K562 (cell line): Measurements from ENCODE around the gene RNF212B. TPM values are rescaled to one million over a fixed set of nuclear protein-coding genes. Genes with fewer than 3 reads are reported as not detected.

Experiments
- MEF2D ChIP-seq: conservative IDR thresholded peaks from 2 replicates; pipeline ENCODE4 v1.6.1; 2016; ENCODE audit warnings: low read depth, missing genetic modification characterization, missing compliant biosample characterization
- NRF1 ChIP-seq, 2 experiments: fragments of 450-650 bp; IDR thresholded peaks in 1 of 2; conservative IDR thresholded peaks in 1 of 2; 2 replicates each; pipeline ENCODE4 v1.6.1; 2014; ENCODE audit warnings: mild to moderate bottlenecking in 2 of 2
- POLR2H ChIP-seq: IDR thresholded peaks from 2 replicates; pipeline ENCODE4 v1.6.1; 2016; ENCODE audit warnings: missing genetic modification characterization, low read depth, mild to moderate bottlenecking, control low read depth, missing compliant biosample characterization, moderate library complexity
- TFAM ChIP-seq: fragments of 250-450 bp; sonication (Bioruptor Pico); conservative IDR thresholded peaks from 2 replicates; pipeline ENCODE4 v1.5.0; 2021; ENCODE audit warnings: mild to moderate bottlenecking, moderate library complexity
- ZBTB1 ChIP-seq: sonication (generic); formaldehyde crosslinking; IDR thresholded peaks from 2 replicates; pipeline ENCODE4 v1.8.1; 2023; ENCODE audit warnings: missing genetic modification reagents, low read depth, mild to moderate bottlenecking, borderline replicate concordance
- ZNF175 ChIP-seq: fragments of 200-800 bp; sonication (Bioruptor generic); IDR thresholded peaks from 2 replicates; pipeline ENCODE4 v1.6.1; 2016; ENCODE audit warnings: low read depth, mild to moderate bottlenecking, missing genetic modification characterization, missing compliant biosample characterization
- ZNF76 ChIP-seq: fragments of 250-450 bp; sonication (Bioruptor Pico); IDR thresholded peaks from 2 replicates; pipeline ENCODE4 v1.4.0; 2020; ENCODE audit warnings: mild to moderate bottlenecking, moderate library complexity, borderline replicate concordance
- polyA plus RNA-seq, 8 experiments: library from polyadenylated mRNA; depleted of rRNA in 4 of 8; stranded (reverse) in 5 of 8; unstranded in 3 of 8; fragments of >200 nt; fragmentation: Nextera tagmentation in 2 of 8; fragmentation: Illumina TruSeq in 1 of 8; extraction: Ambion mirVana in 2 of 8; extraction: Trizol in 1 of 8; gene quantifications; 2 replicates each; pipeline versions ENCODE4 v1.2.1 to v1.2.3, GENCODE V29; 2011 to 2014; ENCODE audit warnings: inconsistent platforms in 1 of 8, missing spikeins in 1 of 8
- total RNA-seq, 7 experiments: library from RNA; depleted of rRNA in 6 of 7; stranded (reverse); fragments of >200 nt in 6 of 7; fragmentation: Illumina TruSeq in 2 of 7; extraction: Trizol in 2 of 7; gene quantifications; 2 replicates each; pipeline versions ENCODE4 v1.2.1 to v1.2.3, GENCODE V29; 2011 to 2021; ENCODE audit warnings: low replicate concordance in 1 of 7
- TF ChIP-seq, protein P1 (sequence below): IDR thresholded peaks from 2 replicates; pipeline ENCODE4 v1.6.1; 2016; ENCODE audit warnings: missing genetic modification characterization, missing compliant biosample characterization
- TF ChIP-seq, protein P2 (sequence below): sonication (generic); formaldehyde crosslinking; IDR thresholded peaks from 2 replicates; pipeline ENCODE4 v1.8.1; 2023; ENCODE audit warnings: mild to moderate bottlenecking, missing genetic modification reagents
- TF ChIP-seq, protein P3 (sequence below): fragments of 450-650 bp; formaldehyde crosslinking; conservative IDR thresholded peaks from 2 replicates; pipeline ENCODE4 v1.4.0; 2022; ENCODE audit warnings: mild to moderate bottlenecking, missing genetic modification characterization
- TF ChIP-seq, protein P4 (sequence below), 2 experiments: fragments of 450-650 bp in 1 of 2; sonication (generic) in 1 of 2; formaldehyde crosslinking in 1 of 2; IDR thresholded peaks; 2 replicates each; pipeline versions ENCODE4 v1.7.1 to v1.9.0; 2016 to 2022; ENCODE audit warnings: inconsistent platforms in 1 of 2, mild to moderate bottlenecking in 1 of 2, missing genetic modification reagents in 1 of 2

Gene RNF212B
- total and polyA plus RNA-seq, 9 of the 15 experiments (the other 6 are each of a cell fraction or from before 2014, with no cell fraction given), result 0.15 to 0.43 (median 0.27) TPM; not detected in 3

DNA sequence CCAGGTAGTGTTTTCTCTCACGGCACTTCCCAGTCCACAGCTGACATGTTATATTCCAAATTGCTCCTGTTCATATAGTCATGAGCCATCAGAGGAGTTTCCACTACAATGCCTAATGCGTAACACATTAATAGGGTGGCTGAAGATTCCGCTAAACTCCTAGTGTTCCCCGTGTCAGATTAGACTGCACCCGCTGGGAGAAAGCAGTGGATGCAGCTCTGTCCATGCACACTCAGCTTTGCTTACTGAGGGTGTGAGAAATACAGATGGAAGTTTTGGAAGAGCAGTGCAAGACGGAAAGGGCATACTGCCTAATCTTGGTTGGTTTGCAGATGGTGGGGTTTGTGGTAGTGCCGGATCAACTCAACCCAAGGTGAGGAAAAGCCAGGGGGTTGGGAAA, 59.4 kb downstream of the RNF212B start (continued):
- no peak for TF ChIP-seq ZNF175 (CRISPR knock-in tag)
- no peak for TF ChIP-seq MEF2D (tag)
- TF ChIP-seq NRF1 (conservative IDR thresholded peaks at IDR 0.05 in 1 of 2, IDR thresholded peaks at IDR 0.05 in 1 of 2), result no peak
- TF ChIP-seq TFAM (CRISPR knock-in tag), result no peak
- no peak for TF ChIP-seq ZNF76 (CRISPR knock-in tag)
- TF ChIP-seq, protein P1, sequence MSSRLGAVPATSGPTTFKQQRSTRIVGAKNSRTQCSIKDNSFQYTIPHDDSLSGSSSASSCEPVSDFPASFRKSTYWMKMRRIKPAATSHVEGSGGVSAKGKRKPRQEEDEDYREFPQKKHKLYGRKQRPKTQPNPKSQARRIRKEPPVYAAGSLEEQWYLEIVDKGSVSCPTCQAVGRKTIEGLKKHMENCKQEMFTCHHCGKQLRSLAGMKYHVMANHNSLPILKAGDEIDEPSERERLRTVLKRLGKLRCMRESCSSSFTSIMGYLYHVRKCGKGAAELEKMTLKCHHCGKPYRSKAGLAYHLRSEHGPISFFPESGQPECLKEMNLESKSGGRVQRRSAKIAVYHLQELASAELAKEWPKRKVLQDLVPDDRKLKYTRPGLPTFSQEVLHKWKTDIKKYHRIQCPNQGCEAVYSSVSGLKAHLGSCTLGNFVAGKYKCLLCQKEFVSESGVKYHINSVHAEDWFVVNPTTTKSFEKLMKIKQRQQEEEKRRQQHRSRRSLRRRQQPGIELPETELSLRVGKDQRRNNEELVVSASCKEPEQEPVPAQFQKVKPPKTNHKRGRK, result no peak
- TF ChIP-seq, protein P2, sequence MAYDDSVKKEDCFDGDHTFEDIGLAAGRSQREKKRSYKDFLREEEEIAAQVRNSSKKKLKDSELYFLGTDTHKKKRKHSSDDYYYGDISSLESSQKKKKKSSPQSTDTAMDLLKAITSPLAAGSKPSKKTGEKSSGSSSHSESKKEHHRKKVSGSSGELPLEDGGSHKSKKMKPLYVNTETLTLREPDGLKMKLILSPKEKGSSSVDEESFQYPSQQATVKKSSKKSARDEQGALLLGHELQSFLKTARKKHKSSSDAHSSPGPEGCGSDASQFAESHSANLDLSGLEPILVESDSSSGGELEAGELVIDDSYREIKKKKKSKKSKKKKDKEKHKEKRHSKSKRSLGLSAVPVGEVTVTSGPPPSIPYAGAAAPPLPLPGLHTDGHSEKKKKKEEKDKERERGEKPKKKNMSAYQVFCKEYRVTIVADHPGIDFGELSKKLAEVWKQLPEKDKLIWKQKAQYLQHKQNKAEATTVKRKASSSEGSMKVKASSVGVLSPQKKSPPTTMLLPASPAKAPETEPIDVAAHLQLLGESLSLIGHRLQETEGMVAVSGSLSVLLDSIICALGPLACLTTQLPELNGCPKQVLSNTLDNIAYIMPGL (CRISPR knock-in tag), result no peak
- TF ChIP-seq, protein P3, sequence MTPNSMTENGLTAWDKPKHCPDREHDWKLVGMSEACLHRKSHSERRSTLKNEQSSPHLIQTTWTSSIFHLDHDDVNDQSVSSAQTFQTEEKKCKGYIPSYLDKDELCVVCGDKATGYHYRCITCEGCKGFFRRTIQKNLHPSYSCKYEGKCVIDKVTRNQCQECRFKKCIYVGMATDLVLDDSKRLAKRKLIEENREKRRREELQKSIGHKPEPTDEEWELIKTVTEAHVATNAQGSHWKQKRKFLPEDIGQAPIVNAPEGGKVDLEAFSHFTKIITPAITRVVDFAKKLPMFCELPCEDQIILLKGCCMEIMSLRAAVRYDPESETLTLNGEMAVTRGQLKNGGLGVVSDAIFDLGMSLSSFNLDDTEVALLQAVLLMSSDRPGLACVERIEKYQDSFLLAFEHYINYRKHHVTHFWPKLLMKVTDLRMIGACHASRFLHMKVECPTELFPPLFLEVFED (CRISPR knock-in tag), result no peak
- TF ChIP-seq, protein P4, sequence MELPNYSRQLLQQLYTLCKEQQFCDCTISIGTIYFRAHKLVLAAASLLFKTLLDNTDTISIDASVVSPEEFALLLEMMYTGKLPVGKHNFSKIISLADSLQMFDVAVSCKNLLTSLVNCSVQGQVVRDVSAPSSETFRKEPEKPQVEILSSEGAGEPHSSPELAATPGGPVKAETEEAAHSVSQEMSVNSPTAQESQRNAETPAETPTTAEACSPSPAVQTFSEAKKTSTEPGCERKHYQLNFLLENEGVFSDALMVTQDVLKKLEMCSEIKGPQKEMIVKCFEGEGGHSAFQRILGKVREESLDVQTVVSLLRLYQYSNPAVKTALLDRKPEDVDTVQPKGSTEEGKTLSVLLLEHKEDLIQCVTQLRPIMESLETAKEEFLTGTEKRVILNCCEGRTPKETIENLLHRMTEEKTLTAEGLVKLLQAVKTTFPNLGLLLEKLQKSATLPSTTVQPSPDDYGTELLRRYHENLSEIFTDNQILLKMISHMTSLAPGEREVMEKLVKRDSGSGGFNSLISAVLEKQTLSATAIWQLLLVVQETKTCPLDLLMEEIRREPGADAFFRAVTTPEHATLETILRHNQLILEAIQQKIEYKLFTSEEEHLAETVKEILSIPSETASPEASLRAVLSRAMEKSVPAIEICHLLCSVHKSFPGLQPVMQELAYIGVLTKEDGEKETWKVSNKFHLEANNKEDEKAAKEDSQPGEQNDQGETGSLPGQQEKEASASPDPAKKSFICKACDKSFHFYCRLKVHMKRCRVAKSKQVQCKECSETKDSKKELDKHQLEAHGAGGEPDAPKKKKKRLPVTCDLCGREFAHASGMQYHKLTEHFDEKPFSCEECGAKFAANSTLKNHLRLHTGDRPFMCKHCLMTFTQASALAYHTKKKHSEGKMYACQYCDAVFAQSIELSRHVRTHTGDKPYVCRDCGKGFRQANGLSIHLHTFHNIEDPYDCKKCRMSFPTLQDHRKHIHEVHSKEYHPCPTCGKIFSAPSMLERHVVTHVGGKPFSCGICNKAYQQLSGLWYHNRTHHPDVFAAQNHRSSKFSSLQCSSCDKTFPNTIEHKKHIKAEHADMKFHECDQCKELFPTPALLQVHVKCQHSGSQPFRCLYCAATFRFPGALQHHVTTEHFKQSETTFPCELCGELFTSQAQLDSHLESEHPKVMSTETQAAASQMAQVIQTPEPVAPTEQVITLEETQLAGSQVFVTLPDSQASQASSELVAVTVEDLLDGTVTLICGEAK (IDR thresholded peaks at IDR 0.05), result no peak
- TF ChIP-seq, protein P4 (CRISPR knock-in tag; IDR thresholded peaks at IDR 0.05), result no peak
- TF ChIP-seq ZBTB1, result no peak
- TF ChIP-seq POLR2H (tag), result no peak
